NK-92 treated with Interleukin-12 subunit alpha and Interleukin-12 subunit beta, amount 100 ng/mL, for 24 hours (cell line): ENCODE measurements around the gene PJA1.

ENCODE experiments used
- DNase-seq: peaks from one replicate; lab custom pipeline; 2025; lab: John Stamatoyannopoulos, UW

The PJA1 gene

GRCh38 chrX:69163936-69164741 is 1.1 kb downstream of the PJA1 start:
- DNase-seq: no peak

- DNase-seq: no peak
Measured at GRCh38 chrX:69162361-69162865, 2.8 kb downstream of the PJA1 start.

- DNase-seq: no peak
Measured at GRCh38 chrX:69161786-69162349, 3.4 kb downstream of the PJA1 start.

- no peak for DNase-seq
Measured at GRCh38 chrX:69161371-69161770, 3.9 kb downstream of the PJA1 start.

- no peak for DNase-seq
Measured at GRCh38 chrX:69158166-69158980, 6.9 kb downstream of the PJA1 start.

GRCh38 chrX:69156638-69157037 is 8.6 kb downstream of the PJA1 start:
- no peak for DNase-seq

GRCh38 chrX:69155786-69156520 is 9.3 kb downstream of the PJA1 start:
- no peak for DNase-seq

- no peak for DNase-seq
Measured at GRCh38 chrX:69154051-69154450, 11.2 kb downstream of the PJA1 start.

- no peak for DNase-seq
Measured at GRCh38 chrX:69153060-69153730, 12.1 kb downstream of the PJA1 start.

GRCh38 chrX:69152417-69152841 is 12.8 kb downstream of the PJA1 start:
- DNase-seq: no peak

- no peak for DNase-seq
Measured at GRCh38 chrX:69151866-69152284, 13.4 kb downstream of the PJA1 start.

- no peak for DNase-seq
Measured at GRCh38 chrX:69150281-69150960, 14.8 kb downstream of the PJA1 start.

- no peak for DNase-seq
Measured at GRCh38 chrX:69149466-69150280, 15.6 kb downstream of the PJA1 start.

GRCh38 chrX:69148946-69149345 is 16.3 kb downstream of the PJA1 start:
- DNase-seq: no peak

GRCh38 chrX:69146739-69147138 is 18.5 kb downstream of the PJA1 start:
- no peak for DNase-seq

GRCh38 chrX:69145714-69146113 is 19.5 kb downstream of the PJA1 start:
- no peak for DNase-seq

GRCh38 chrX:69144838-69145680 is 20.2 kb downstream of the PJA1 start:
- no peak for DNase-seq

- no peak for DNase-seq
Measured at GRCh38 chrX:69143530-69143929, 21.7 kb downstream of the PJA1 start.
